IMR-90 (cell line): ENCODE results near the gene TRMT1. TPM values are rescaled to one million over a fixed set of nuclear protein-coding genes. Genes with fewer than 3 reads are reported as not detected.
A peak's percentile ranks its signal among the peaks of the same experiment; 100 is the strongest.

Source experiments
- ATAC-seq: fragments of 200-7000 bp; cut with Tn5 transposase; 2 replicates; pipeline ENCODE4 v1.9.1; 2020; ENCODE audit warnings: low read depth, mild to moderate bottlenecking, moderate library complexity
- BruUV-seq: library from RNA; stranded (reverse); fragments of 400-500 nt; replicated peaks from 2 replicates; lab custom pipeline; 2021; lab: Mats Ljungman, UMichigan
- CTCF ChIA-PET: fragments of 300-600 bp; formaldehyde crosslinking; extraction: SDS; loops from one replicate; lab custom pipeline; 2021; ENCODE audit warnings: antibody characterized with exemption; lab: Yijun Ruan, JAX
- POLR2A ChIA-PET: fragments of 300-600 bp; sonication (Branson Sonifier 250); formaldehyde crosslinking; loops from one replicate; lab custom pipeline; 2022; ENCODE audit warnings: antibody characterized with exemption; ENCODE audit not compliant: unreplicated experiment; lab: Charles Lee
- DNase-seq: peaks from one replicate; pipeline ENCODE4 v3.0.0; 2013
- H2AFZ ChIP-seq: replicated peaks from 2 replicates; pipeline ENCODE3; 2013; ENCODE audit warnings: low read length, mild to moderate bottlenecking; ENCODE audit not compliant: poor library complexity
- H2AK5ac ChIP-seq: 2 replicates; pipeline ENCODE4 v1.6.1; 2013; ENCODE audit warnings: low read depth, low read length, inconsistent platforms
- H2AK9ac ChIP-seq: replicated peaks from 2 replicates; pipeline ENCODE3; 2013; ENCODE audit warnings: mild to moderate bottlenecking, low read depth, low read length, moderate library complexity; ENCODE audit not compliant: poor library complexity
- H2BK120ac ChIP-seq: 2 replicates; pipeline ENCODE4 v1.6.1; 2013; ENCODE audit warnings: low read depth, low read length, inconsistent platforms
- H2BK15ac ChIP-seq: 3 replicates; pipeline ENCODE4 v1.6.1; 2013; ENCODE audit warnings: low read depth, low read length, inconsistent platforms
- H2BK20ac ChIP-seq: 2 replicates; pipeline ENCODE4 v1.6.1; 2013; ENCODE audit warnings: low read depth, mild to moderate bottlenecking, inconsistent platforms, low read length, moderate library complexity
- H2BK5ac ChIP-seq: 2 replicates; pipeline ENCODE4 v1.6.1; 2013; ENCODE audit warnings: mild to moderate bottlenecking, low read depth, low read length, inconsistent platforms; ENCODE audit not compliant: poor library complexity, severe bottlenecking
- H3K14ac ChIP-seq: replicated peaks from 2 replicates; pipeline ENCODE4 v1.6.1; 2013; ENCODE audit warnings: low read depth, low read length, inconsistent platforms
- H3K18ac ChIP-seq: 2 replicates; pipeline ENCODE4 v1.6.1; 2013; ENCODE audit warnings: low read depth, low read length, control low read depth
- H3K23ac ChIP-seq: 2 replicates; pipeline ENCODE4 v1.6.1; 2013; ENCODE audit warnings: low read depth, low read length, inconsistent platforms
- H3K27ac ChIP-seq: 2 replicates; pipeline ENCODE4 v1.5.1; 2013; ENCODE audit warnings: mild to moderate bottlenecking, control low read depth, low read length; ENCODE audit not compliant: insufficient read depth
- H3K27me3 ChIP-seq: 2 replicates; pipeline ENCODE4 v1.6.1; 2013; ENCODE audit warnings: low read length; ENCODE audit not compliant: control insufficient read depth, insufficient read depth
- H3K36me3 ChIP-seq: 2 replicates; pipeline ENCODE4 v1.6.1; 2013; ENCODE audit warnings: low read length, mixed read lengths; ENCODE audit not compliant: control insufficient read depth, insufficient read depth
- H3K4ac ChIP-seq: 2 replicates; pipeline ENCODE4 v1.6.1; 2013; ENCODE audit warnings: low read depth, low read length, inconsistent platforms
- H3K4me1 ChIP-seq: 2 replicates; pipeline ENCODE4 v1.6.1; 2013; ENCODE audit warnings: low read length, mixed read lengths; ENCODE audit not compliant: control insufficient read depth, insufficient read depth
- H3K4me2 ChIP-seq: 2 replicates; pipeline ENCODE4 v1.6.1; 2013; ENCODE audit warnings: low read depth, mild to moderate bottlenecking, control low read depth, low read length, moderate library complexity
- H3K4me3 ChIP-seq: 2 replicates; pipeline ENCODE4 v1.5.1; 2013; ENCODE audit warnings: low read depth, mild to moderate bottlenecking, control low read depth, low read length, moderate library complexity; ENCODE audit not compliant: insufficient read depth
- H3K56ac ChIP-seq: 2 replicates; pipeline ENCODE4 v1.6.1; 2013; ENCODE audit warnings: low read length, inconsistent platforms; ENCODE audit not compliant: insufficient read depth; ENCODE audit errors: extremely low read depth
- H3K79me1 ChIP-seq, 2 experiments: 2 replicates each; pipeline ENCODE4 v1.6.1; 2013; ENCODE audit warnings: low read length in 2 of 2, inconsistent platforms in 1 of 2, low read depth in 1 of 2
- H3K9ac ChIP-seq: 2 replicates; pipeline ENCODE4 v1.6.1; 2013; ENCODE audit warnings: low read depth, low read length, control low read depth
- H3K9me1 ChIP-seq: 2 replicates; pipeline ENCODE4 v1.6.1; 2013; ENCODE audit warnings: low read length, inconsistent platforms; ENCODE audit not compliant: insufficient read depth
- H3K9me3 ChIP-seq: 2 replicates; pipeline ENCODE4 v1.6.1; 2013; ENCODE audit warnings: low read length; ENCODE audit not compliant: control insufficient read depth, insufficient read depth
- H4K20me1 ChIP-seq: 2 replicates; pipeline ENCODE4 v1.6.1; 2013; ENCODE audit warnings: low read length, inconsistent platforms; ENCODE audit not compliant: insufficient read depth
- H4K5ac ChIP-seq: 2 replicates; pipeline ENCODE4 v1.6.1; 2013; ENCODE audit warnings: mild to moderate bottlenecking, low read depth, low read length, control low read depth
- H4K8ac ChIP-seq, 2 experiments: 2 replicates each; pipeline ENCODE4 v1.6.1; 2013; ENCODE audit warnings: low read depth in 2 of 2, low read length in 2 of 2, control low read depth in 1 of 2, inconsistent platforms in 1 of 2
- H4K91ac ChIP-seq: 2 replicates; pipeline ENCODE4 v1.6.1; 2013; ENCODE audit warnings: low read depth, low read length, inconsistent platforms; ENCODE audit not compliant: insufficient read depth
- BHLHE40 ChIP-seq: fragments of 150-350 bp; IDR thresholded peaks from 2 replicates; pipeline ENCODE4 v1.6.1; 2016; ENCODE audit warnings: mild to moderate bottlenecking, low read depth, low read length
- CEBPB ChIP-seq: IDR thresholded peaks from 2 replicates; pipeline ENCODE4 v1.6.1; 2012; ENCODE audit warnings: low read depth, low read length, improper control_type of control experiment
- MAFK ChIP-seq: IDR thresholded peaks from 2 replicates; pipeline ENCODE4 v1.6.1; 2012; ENCODE audit warnings: low read depth, low read length, improper control_type of control experiment
- MAZ ChIP-seq: IDR thresholded peaks from 2 replicates; pipeline ENCODE4 v1.6.1; 2012; ENCODE audit warnings: low read depth, mild to moderate bottlenecking, low read length, improper control_type of control experiment, moderate library complexity, borderline replicate concordance
- MXI1 ChIP-seq: IDR thresholded peaks from 2 replicates; pipeline ENCODE4 v1.6.1; 2012; ENCODE audit warnings: low read depth, mild to moderate bottlenecking, low read length, moderate library complexity, borderline replicate concordance
- NFE2L2 ChIP-seq: fragments of 150-350 bp; IDR thresholded peaks from 2 replicates; pipeline ENCODE4 v1.6.1; 2016; ENCODE audit warnings: low read depth, mild to moderate bottlenecking, low read length
- POLR2A ChIP-seq: IDR thresholded peaks from 2 replicates; pipeline ENCODE4 v1.6.1; 2012; ENCODE audit warnings: mild to moderate bottlenecking, low read depth, low read length
- RAD21 ChIP-seq: IDR thresholded peaks from 2 replicates; pipeline ENCODE4 v1.6.1; 2012; ENCODE audit warnings: low read length, improper control_type of control experiment
- RFX5 ChIP-seq: IDR thresholded peaks from 2 replicates; pipeline ENCODE4 v1.8.0; 2012; ENCODE audit warnings: low read depth, mild to moderate bottlenecking, low read length, moderate library complexity
- SMC3 ChIP-seq: fragments of 150-350 bp; IDR thresholded peaks from 2 replicates; pipeline ENCODE4 v1.6.1; 2016; ENCODE audit warnings: low read depth, mild to moderate bottlenecking, antibody characterized with exemption, low read length, moderate library complexity
- WGBS, 2 experiments: methylation state at CpG; one replicate each; pipeline versions ENCODE4 v1.1.5 to v1.1.7; 2013; ENCODE audit warnings: missing lambda C conversion rate in 2 of 2; ENCODE audit not compliant: insufficient read length in 1 of 2; ENCODE audit errors: extremely low coverage in 2 of 2; 5-methylcytosine and 5-hydroxymethylcytosine counted together
- dilution Hi-C: fragments of 300-500 bp; cut with HindIII; formaldehyde crosslinking; loops from one replicate; pipeline ENCODE4 v1.14.3; 2018; ENCODE audit warnings: low sequenced_read_pairs; ENCODE audit not compliant: unreplicated experiment
- in situ Hi-C: fragments of 300-500 bp; cut with MboI; formaldehyde crosslinking; loops from 3 replicates; pipeline ENCODE4 v1.14.3; 2019; ENCODE audit warnings: low sequenced_read_pairs, inconsistent platforms, mixed read lengths
- intact Hi-C: fragments of 100-400 bp; cut with micrococcal nuclease; formaldehyde crosslinking; loops from 2 replicates; pipeline ENCODE4 v1.10.0; 2022
- polyA plus RNA-seq, 3 experiments: library from polyadenylated mRNA; depleted of rRNA; stranded (reverse); fragments of >200 nt; gene quantifications; 2 replicates each; pipeline ENCODE4 v1.2.3, GENCODE V29; 2012; ENCODE audit warnings: low replicate concordance in 1 of 3
- total RNA-seq: library from RNA; depleted of rRNA; stranded (reverse); fragments of >200 nt; gene quantifications from 2 replicates; pipeline ENCODE4 v1.2.3, GENCODE V29; 2012
- TF ChIP-seq, protein P1 (sequence below): conservative IDR thresholded peaks from 2 replicates; pipeline ENCODE4 v1.5.1; 2012; ENCODE audit warnings: mild to moderate bottlenecking, low read depth, low read length, improper control_type of control experiment
- TF ChIP-seq, protein P2 (sequence below): fragments of 150-350 bp; IDR thresholded peaks from 2 replicates; pipeline ENCODE4 v1.6.1; 2017; ENCODE audit warnings: mild to moderate bottlenecking, antibody characterized with exemption, low read length, low read depth
- TF ChIP-seq, protein P3 (sequence below): fragments of 150-350 bp; IDR thresholded peaks from 2 replicates; pipeline ENCODE4 v1.6.1; 2016; ENCODE audit warnings: low read depth, mild to moderate bottlenecking, low read length, moderate library complexity, borderline replicate concordance

The TRMT1 gene
- total and polyA plus RNA-seq, 2 of the 4 experiments (the other 2 are of a cell fraction) = 28.3 to 56.0 TPM

DNA sequence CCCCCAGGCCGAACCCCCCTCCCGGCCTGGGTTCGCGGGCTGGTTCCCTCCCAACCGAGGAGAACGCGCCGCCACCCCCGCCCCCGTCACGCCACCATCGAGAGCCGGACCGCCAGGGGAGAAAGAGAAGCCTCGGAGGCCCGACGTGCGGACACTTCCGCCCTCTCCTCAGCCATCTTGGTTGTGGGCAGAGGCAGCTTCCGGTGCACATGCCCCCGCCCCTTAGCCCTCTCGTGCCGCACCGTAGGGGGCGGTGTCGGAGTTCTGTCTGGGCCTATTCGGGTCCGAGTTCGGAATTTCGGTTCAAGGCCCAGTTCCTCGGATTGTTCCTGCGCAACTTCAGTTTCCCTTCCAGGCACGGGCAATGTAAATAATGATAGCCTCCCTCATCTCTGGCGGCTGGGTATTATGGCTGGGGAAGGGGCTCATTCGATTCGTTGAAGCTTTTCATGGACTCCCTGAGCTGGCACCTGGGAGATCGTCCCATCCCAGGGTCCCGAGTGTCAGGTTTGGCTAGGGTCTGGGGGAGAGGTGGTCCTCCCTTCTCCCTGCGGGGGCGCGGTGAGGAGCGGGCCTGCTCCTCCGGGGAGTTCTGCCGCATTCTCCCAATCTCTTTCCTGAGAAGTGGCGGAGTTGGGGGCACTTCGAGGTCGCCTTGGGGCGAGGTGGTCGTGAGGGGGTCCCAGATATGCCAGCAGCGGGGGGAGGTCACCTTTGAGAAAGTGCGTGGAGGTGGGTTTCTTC is 33.8 kb upstream of the TRMT1 start, which contains the start of the genes IER2 and STX10:
Gene IER2, plus strand, starts transcription at position 225 of the 744 bp plus-strand sequence. CDS start 2,776 bp downstream, outside the sequence.
Gene STX10, minus strand, starts transcription at position 189 of the 744 bp plus-strand sequence. CDS start 202 bp downstream, outside the sequence.
- H2BK15ac ChIP-seq = peak within 1 kb of the TSS; percentile 31; the same call in 2 of the 3 replicates
- H3K27ac ChIP-seq = peak within 1 kb of the TSS; percentile 97
- peak within 1 kb of the TSS; percentile 97 for H3K14ac ChIP-seq
- peak within 1 kb of the TSS; percentile 69 for H2BK20ac ChIP-seq
- peak within 1 kb of the TSS; percentile 72 for H3K4me3 ChIP-seq
- BruUV-seq = no TSS peak
- ChIA-PET CTCF (interaction anchor here (0.7 to 1.0 kb wide), 3 partner anchors 22 to 32 kb away, joined by 3 read pairs; partner anchors contain the start of gene NACC1), POLR2A (interaction anchor here (0.5 to 1.1 kb wide), 3 partner anchors 14 to 358 kb away, joined by 3 to 8 read pairs (median 3); no protein-coding TSS in a partner anchor)
- H3K23ac ChIP-seq = peak within 1 kb of the TSS; percentile 94
- peak within 1 kb of the TSS; percentile 59 for H2BK120ac ChIP-seq
- H3K79me1 ChIP-seq = peaks cover 2 to 44% of the 10 kb centered on the region in 2 experiments; a peak in 2 of 4 replicates
- peak within 1 kb of the TSS; percentile 77 for H4K5ac ChIP-seq
- intact Hi-C loops (loop anchor here (2.0 kb wide), 2 partner anchors 112 to 172 kb away; no protein-coding TSS in a partner anchor), dilution Hi-C loops (no loop called here), in situ Hi-C loops (loop anchor here (10.0 kb wide), 1 partner anchor 694 kb away; no protein-coding TSS in a partner anchor)
- no peaks in the 10 kb centered on the region for H3K27me3 ChIP-seq
- peaks cover 8% of the 10 kb centered on the region for H3K4me1 ChIP-seq
- H2AK5ac ChIP-seq = peak within 1 kb of the TSS; percentile 99
- peak within 1 kb of the TSS; percentile 100 for H2AK9ac ChIP-seq
- H3K9ac ChIP-seq = peak within 1 kb of the TSS; percentile 99
- H4K91ac ChIP-seq = peak within 1 kb of the TSS; percentile 90
- peaks cover 25% of the 10 kb centered on the region for H4K20me1 ChIP-seq
- 2% methylated on average over 12 of the region's 51 CpGs; no CpG with 5 or more reads in 1 of the 2 experiments for WGBS, 2 experiments
- peak within 1 kb of the TSS; percentile 81 for H3K18ac ChIP-seq
- ATAC-seq (peak; percentile 51), DNase-seq (peak; percentile 94)
- H3K56ac ChIP-seq = peak within 1 kb of the TSS; percentile 98
- H2BK5ac ChIP-seq = peak within 1 kb of the TSS; percentile 89
- peak within 1 kb of the TSS; percentile 94 for H3K4me2 ChIP-seq
- peaks cover 4% of the 10 kb centered on the region for H3K9me1 ChIP-seq
- H3K36me3 ChIP-seq = peaks cover 3% of the 10 kb centered on the region
- H3K4ac ChIP-seq = peak within 1 kb of the TSS; percentile 98
- H3K9me3 ChIP-seq = no peaks in the 10 kb centered on the region
- peak within 1 kb of the TSS; percentile 98 for H2AFZ ChIP-seq
- H4K8ac ChIP-seq = peak within 1 kb of the TSS; percentile 92 to 98
- TF ChIP-seq, protein P1, sequence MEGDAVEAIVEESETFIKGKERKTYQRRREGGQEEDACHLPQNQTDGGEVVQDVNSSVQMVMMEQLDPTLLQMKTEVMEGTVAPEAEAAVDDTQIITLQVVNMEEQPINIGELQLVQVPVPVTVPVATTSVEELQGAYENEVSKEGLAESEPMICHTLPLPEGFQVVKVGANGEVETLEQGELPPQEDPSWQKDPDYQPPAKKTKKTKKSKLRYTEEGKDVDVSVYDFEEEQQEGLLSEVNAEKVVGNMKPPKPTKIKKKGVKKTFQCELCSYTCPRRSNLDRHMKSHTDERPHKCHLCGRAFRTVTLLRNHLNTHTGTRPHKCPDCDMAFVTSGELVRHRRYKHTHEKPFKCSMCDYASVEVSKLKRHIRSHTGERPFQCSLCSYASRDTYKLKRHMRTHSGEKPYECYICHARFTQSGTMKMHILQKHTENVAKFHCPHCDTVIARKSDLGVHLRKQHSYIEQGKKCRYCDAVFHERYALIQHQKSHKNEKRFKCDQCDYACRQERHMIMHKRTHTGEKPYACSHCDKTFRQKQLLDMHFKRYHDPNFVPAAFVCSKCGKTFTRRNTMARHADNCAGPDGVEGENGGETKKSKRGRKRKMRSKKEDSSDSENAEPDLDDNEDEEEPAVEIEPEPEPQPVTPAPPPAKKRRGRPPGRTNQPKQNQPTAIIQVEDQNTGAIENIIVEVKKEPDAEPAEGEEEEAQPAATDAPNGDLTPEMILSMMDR = peak; percentile 64
- peak; percentile 87 for TF ChIP-seq POLR2A
- no peak for TF ChIP-seq RFX5
- no peak for TF ChIP-seq NFE2L2
- TF ChIP-seq, protein P2, sequence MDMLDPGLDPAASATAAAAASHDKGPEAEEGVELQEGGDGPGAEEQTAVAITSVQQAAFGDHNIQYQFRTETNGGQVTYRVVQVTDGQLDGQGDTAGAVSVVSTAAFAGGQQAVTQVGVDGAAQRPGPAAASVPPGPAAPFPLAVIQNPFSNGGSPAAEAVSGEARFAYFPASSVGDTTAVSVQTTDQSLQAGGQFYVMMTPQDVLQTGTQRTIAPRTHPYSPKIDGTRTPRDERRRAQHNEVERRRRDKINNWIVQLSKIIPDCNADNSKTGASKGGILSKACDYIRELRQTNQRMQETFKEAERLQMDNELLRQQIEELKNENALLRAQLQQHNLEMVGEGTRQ = peak; percentile 64
- TF ChIP-seq CEBPB = peak; percentile 38; the same call in 1 of the 2 replicates
- TF ChIP-seq MAFK = no peak
- TF ChIP-seq, protein P3, sequence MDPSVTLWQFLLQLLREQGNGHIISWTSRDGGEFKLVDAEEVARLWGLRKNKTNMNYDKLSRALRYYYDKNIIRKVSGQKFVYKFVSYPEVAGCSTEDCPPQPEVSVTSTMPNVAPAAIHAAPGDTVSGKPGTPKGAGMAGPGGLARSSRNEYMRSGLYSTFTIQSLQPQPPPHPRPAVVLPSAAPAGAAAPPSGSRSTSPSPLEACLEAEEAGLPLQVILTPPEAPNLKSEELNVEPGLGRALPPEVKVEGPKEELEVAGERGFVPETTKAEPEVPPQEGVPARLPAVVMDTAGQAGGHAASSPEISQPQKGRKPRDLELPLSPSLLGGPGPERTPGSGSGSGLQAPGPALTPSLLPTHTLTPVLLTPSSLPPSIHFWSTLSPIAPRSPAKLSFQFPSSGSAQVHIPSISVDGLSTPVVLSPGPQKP = peak; percentile 58; the same call in 1 of the 2 replicates
- TF ChIP-seq SMC3 = peak; percentile 23; the same call in 1 of the 2 replicates
- TF ChIP-seq MAZ = peak; percentile 99
- no peak; the same call in 1 of the 2 replicates for TF ChIP-seq MXI1
- peak; percentile 98 for TF ChIP-seq BHLHE40
- peak; percentile 43 for TF ChIP-seq RAD21
